Spinal cord (tissue), 10 donors: Measurements from ENCODE around the gene TMEM108. TPM values are rescaled to one million over a fixed set of nuclear protein-coding genes. Genes with fewer than 3 reads are reported as not detected.

ENCODE experiments used
- DNase-seq, 6 donors: peaks; one replicate each; pipeline versions ENCODE4 v3.0.0 to v3.0.0-alpha.2; 2013 to 2015; ENCODE audit warnings: low spot score in 6 of 6, low read depth in 4 of 6
- H3K27ac ChIP-seq: one replicate; pipeline ENCODE4 v1.5.1; 2013; ENCODE audit warnings: low read depth, low read length, control low read depth
- H3K27me3 ChIP-seq: one replicate; pipeline ENCODE4 v1.6.1; 2013; ENCODE audit warnings: low read length; ENCODE audit not compliant: control insufficient read depth, insufficient read depth
- H3K36me3 ChIP-seq: one replicate; pipeline ENCODE4 v1.6.1; 2013; ENCODE audit warnings: low read length; ENCODE audit not compliant: control insufficient read depth, insufficient read depth
- H3K4me1 ChIP-seq: one replicate; pipeline ENCODE4 v1.6.1; 2013; ENCODE audit warnings: low read length; ENCODE audit not compliant: control insufficient read depth, insufficient read depth
- H3K4me3 ChIP-seq: one replicate; pipeline ENCODE4 v1.5.1; 2013; ENCODE audit warnings: low read depth, low read length, control low read depth
- H3K9me3 ChIP-seq: one replicate; pipeline ENCODE4 v1.6.1; 2013; ENCODE audit warnings: low read length; ENCODE audit not compliant: control insufficient read depth, insufficient read depth
- WGBS: methylation state at CpG from one replicate; pipeline ENCODE4 v1.1.5; 2013; ENCODE audit warnings: missing lambda C conversion rate; ENCODE audit not compliant: insufficient coverage; 5-methylcytosine and 5-hydroxymethylcytosine counted together
- polyA plus RNA-seq, 2 donors: library from polyadenylated mRNA; unstranded; fragments of 120-200 nt; gene quantifications; one replicate each; pipeline ENCODE4 v1.2.1, GENCODE V29; 2013; ENCODE audit not compliant: insufficient read length in 2 of 2
- total RNA-seq, 2 donors: library from RNA; depleted of rRNA in 1 of 2; stranded (reverse); fragments of 120-200 nt in 1 of 2; fragments of >200 nt in 1 of 2; gene quantifications; one replicate each; pipeline versions ENCODE4 v1.2.3 to v1.2.4, GENCODE V29; 2013 to 2014
- donor health status: healthy.

The TMEM108 gene
- total and polyA plus RNA-seq, 4 donors, result 6.6 to 75.5 (median 30.5) TPM

- Histone ChIP-seq H3K4me3 (no peak overlapping the region), H3K27me3 (no peaks in the 10 kb centered on the region), H3K9me3 (no peaks in the 10 kb centered on the region), H3K27ac (no peak overlapping the region), H3K4me1 (no peaks in the 10 kb centered on the region), H3K36me3 (no peaks in the 10 kb centered on the region)
- no peak for DNase-seq
These were observed 154.8 kb downstream of the TMEM108 start for GRCh38 chr3:133192967-133193366.

- Histone ChIP-seq H3K4me1 (no peaks in the 10 kb centered on the region), H3K36me3 (no peaks in the 10 kb centered on the region), H3K9me3 (no peaks in the 10 kb centered on the region), H3K27me3 (no peaks in the 10 kb centered on the region), H3K27ac (no peak overlapping the region), H3K4me3 (no peak overlapping the region)
- 96% methylated on average over 3 of the region's 3 CpGs for WGBS
- DNase-seq, result no peak
These were observed 158.3 kb downstream of the TMEM108 start for GRCh38 chr3:133196527-133196926.

- WGBS, result 78% methylated on average over 1 of the region's 1 CpG
- H3K36me3 ChIP-seq, result no peaks in the 10 kb centered on the region
These were observed 159.4 kb downstream of the TMEM108 start for GRCh38 chr3:133197619-133198018.

GRCh38 chr3:133206921-133207320, 168.7 kb downstream of the TMEM108 start:
- WGBS, result 35% methylated on average over 3 of the region's 5 CpGs
- Histone ChIP-seq H3K4me1 (peaks cover 5% of the 10 kb centered on the region), H3K27me3 (no peaks in the 10 kb centered on the region), H3K36me3 (no peaks in the 10 kb centered on the region), H3K9me3 (peaks cover 2% of the 10 kb centered on the region), H3K27ac (no peak overlapping the region), H3K4me3 (no peak overlapping the region)
- DNase-seq, result no peak

More at GRCh38 chr3:133197619-133198018, 159.4 kb downstream of the TMEM108 start:
- no peak overlapping the region for H3K4me3 ChIP-seq
- H3K4me1 ChIP-seq, result no peaks in the 10 kb centered on the region
- no peak overlapping the region for H3K27ac ChIP-seq
- no peaks in the 10 kb centered on the region for H3K9me3 ChIP-seq
- H3K27me3 ChIP-seq, result no peaks in the 10 kb centered on the region
- no peak for DNase-seq

- Histone ChIP-seq H3K9me3 (peaks cover 2% of the 10 kb centered on the region), H3K4me3 (no peak overlapping the region), H3K27ac (no peak overlapping the region), H3K4me1 (peaks cover 5% of the 10 kb centered on the region), H3K36me3 (no peaks in the 10 kb centered on the region), H3K27me3 (no peaks in the 10 kb centered on the region)
- 83% methylated on average over 1 of the region's 1 CpG for WGBS
- no peak for DNase-seq
These were observed 170.0 kb downstream of the TMEM108 start for GRCh38 chr3:133208184-133208583.

- Histone ChIP-seq H3K9me3 (no peaks in the 10 kb centered on the region), H3K27me3 (no peaks in the 10 kb centered on the region), H3K4me3 (no peak overlapping the region), H3K4me1 (peaks cover 5% of the 10 kb centered on the region), H3K27ac (no peak overlapping the region), H3K36me3 (no peaks in the 10 kb centered on the region)
- WGBS, result no CpG with 5 or more reads among the region's 1 CpG
- DNase-seq, result no peak
These were observed 171.8 kb downstream of the TMEM108 start for GRCh38 chr3:133209871-133210550.

- Histone ChIP-seq H3K4me1 (peaks cover 5% of the 10 kb centered on the region), H3K27ac (no peak overlapping the region), H3K36me3 (no peaks in the 10 kb centered on the region), H3K27me3 (no peaks in the 10 kb centered on the region), H3K9me3 (no peaks in the 10 kb centered on the region), H3K4me3 (no peak overlapping the region)
- no peak for DNase-seq
- WGBS, result no CpG with 5 or more reads among the region's 4 CpGs
These were observed 172.5 kb downstream of the TMEM108 start for GRCh38 chr3:133210656-133211055.

GRCh38 chr3:133211449-133211848, 173.3 kb downstream of the TMEM108 start:
- peak in 2 of 6 donors; percentile 27 to 68 for DNase-seq
- H3K27ac ChIP-seq, result no peak overlapping the region

GRCh38 chr3:133211856-133212255, 173.7 kb downstream of the TMEM108 start:
- no peak overlapping the region for H3K27ac ChIP-seq
- no peaks in the 10 kb centered on the region for H3K36me3 ChIP-seq
- H3K4me1 ChIP-seq, result peaks cover 2% of the 10 kb centered on the region
- no peak for DNase-seq
- no peaks in the 10 kb centered on the region for H3K9me3 ChIP-seq
- no peaks in the 10 kb centered on the region for H3K27me3 ChIP-seq
- H3K4me3 ChIP-seq, result no peak overlapping the region

More at GRCh38 chr3:133211449-133211848, 173.3 kb downstream of the TMEM108 start:
- no peaks in the 10 kb centered on the region for H3K9me3 ChIP-seq
- WGBS, result 60% methylated on average over 1 of the region's 2 CpGs
- peaks cover 5% of the 10 kb centered on the region for H3K4me1 ChIP-seq
- no peak overlapping the region for H3K4me3 ChIP-seq
- no peaks in the 10 kb centered on the region for H3K36me3 ChIP-seq
- H3K27me3 ChIP-seq, result no peaks in the 10 kb centered on the region

GRCh38 chr3:133213937-133214336, 175.7 kb downstream of the TMEM108 start:
- no peaks in the 10 kb centered on the region for H3K4me1 ChIP-seq
- 29% methylated on average over 2 of the region's 2 CpGs for WGBS
- H3K27ac ChIP-seq, result no peak overlapping the region
- peaks cover 2% of the 10 kb centered on the region for H3K9me3 ChIP-seq
- no peaks in the 10 kb centered on the region for H3K36me3 ChIP-seq
- H3K4me3 ChIP-seq, result no peak overlapping the region
- H3K27me3 ChIP-seq, result no peaks in the 10 kb centered on the region
- DNase-seq, result peak in 2 of 6 donors; percentile 51 to 53
